Neural progenitor cell (in vitro differentiated cells): ENCODE results near the gene CLDN20. TPM values are rescaled to one million over a fixed set of nuclear protein-coding genes. Genes with fewer than 3 reads are reported as not detected.

Experiments used
- DNase-seq: peaks from one replicate; pipeline ENCODE4 v3.0.0-alpha.2; 2016; ENCODE audit warnings: low spot score
- H2AFZ ChIP-seq: fragments of 200-600 bp; sonication (generic); replicated peaks from 2 replicates; pipeline ENCODE4 v1.6.1; 2016; ENCODE audit warnings: antibody characterized with exemption
- H3F3A ChIP-seq: fragments of 200-600 bp; sonication (generic); 2 replicates; pipeline ENCODE4 v1.6.1; 2016; ENCODE audit warnings: antibody characterized with exemption, low read depth
- H3K27ac ChIP-seq: fragments of 200-600 bp; sonication (generic); 2 replicates; pipeline ENCODE4 v1.5.1; 2016; ENCODE audit warnings: mild to moderate bottlenecking
- H3K27me3 ChIP-seq: fragments of 200-600 bp; sonication (generic); 2 replicates; pipeline ENCODE4 v1.6.1; 2016; ENCODE audit warnings: mild to moderate bottlenecking, moderate library complexity
- H3K36me3 ChIP-seq: fragments of 200-600 bp; sonication (generic); 2 replicates; pipeline ENCODE4 v1.5.1; 2016
- H3K4me1 ChIP-seq: fragments of 200-600 bp; sonication (generic); 2 replicates; pipeline ENCODE4 v1.6.1; 2016; ENCODE audit warnings: mixed run types
- H3K4me2 ChIP-seq: fragments of 200-600 bp; sonication (generic); 2 replicates; pipeline ENCODE4 v1.6.1; 2016
- H3K4me3 ChIP-seq: fragments of 200-600 bp; sonication (generic); 2 replicates; pipeline ENCODE4 v1.5.1; 2016
- H3K79me2 ChIP-seq: fragments of 200-600 bp; sonication (generic); 2 replicates; pipeline ENCODE4 v1.6.1; 2016; ENCODE audit warnings: low read depth
- H3K9ac ChIP-seq: fragments of 200-600 bp; sonication (generic); 2 replicates; pipeline ENCODE4 v1.6.1; 2016
- H3K9me3 ChIP-seq: fragments of 200-600 bp; sonication (generic); 2 replicates; pipeline ENCODE4 v1.5.1; 2016; ENCODE audit warnings: low read depth
- H4K20me1 ChIP-seq: fragments of 200-600 bp; sonication (generic); 2 replicates; pipeline ENCODE4 v1.6.1; 2016; ENCODE audit warnings: low read depth
- H3K27ac Mint-ChIP-seq: 3 replicates; pipeline ENCODE4 v1.8.0; 2021; ENCODE audit warnings: mixed read lengths
- H3K27me3 Mint-ChIP-seq: 2 replicates; pipeline ENCODE4 v1.8.0; 2022; ENCODE audit warnings: low read depth, mild to moderate bottlenecking, inconsistent platforms, moderate library complexity, mixed read lengths; ENCODE audit not compliant: insufficient read depth
- H3K36me3 Mint-ChIP-seq: 3 replicates; pipeline ENCODE4 v1.8.0; 2021; ENCODE audit warnings: mixed read lengths
- H3K4me1 Mint-ChIP-seq: 3 replicates; pipeline ENCODE4 v1.8.0; 2021; ENCODE audit warnings: mixed read lengths
- H3K4me3 Mint-ChIP-seq: 3 replicates; pipeline ENCODE4 v1.8.0; 2021; ENCODE audit warnings: mild to moderate bottlenecking, moderate library complexity, mixed read lengths
- H3K9me3 Mint-ChIP-seq: 3 replicates; pipeline ENCODE4 v1.8.0; 2020; ENCODE audit warnings: mixed read lengths
- EZH2 ChIP-seq: fragments of 200-600 bp; sonication (generic); IDR thresholded peaks from 2 replicates; pipeline ENCODE4 v1.6.1; 2017; ENCODE audit warnings: antibody characterized with exemption, mild to moderate bottlenecking, moderate library complexity
- EZH2phosphoT487 ChIP-seq: fragments of 200-600 bp; sonication (generic); IDR thresholded peaks from 2 replicates; pipeline ENCODE4 v1.6.1; 2017; ENCODE audit warnings: antibody characterized with exemption
- total RNA-seq: library from RNA; depleted of rRNA; stranded (reverse); fragments of >200 nt; gene quantifications from 2 replicates; pipeline ENCODE4 v1.2.3, GENCODE V29; 2015; ENCODE audit warnings: low replicate concordance
- TF ChIP-seq, protein P1 (sequence below): fragments of 200-600 bp; sonication (generic); IDR thresholded peaks from 2 replicates; pipeline ENCODE4 v1.5.1; 2017; ENCODE audit warnings: antibody characterized with exemption, mild to moderate bottlenecking

Gene CLDN20
- total RNA-seq, 1 donor from 2014 or later, result not detected

DNA sequence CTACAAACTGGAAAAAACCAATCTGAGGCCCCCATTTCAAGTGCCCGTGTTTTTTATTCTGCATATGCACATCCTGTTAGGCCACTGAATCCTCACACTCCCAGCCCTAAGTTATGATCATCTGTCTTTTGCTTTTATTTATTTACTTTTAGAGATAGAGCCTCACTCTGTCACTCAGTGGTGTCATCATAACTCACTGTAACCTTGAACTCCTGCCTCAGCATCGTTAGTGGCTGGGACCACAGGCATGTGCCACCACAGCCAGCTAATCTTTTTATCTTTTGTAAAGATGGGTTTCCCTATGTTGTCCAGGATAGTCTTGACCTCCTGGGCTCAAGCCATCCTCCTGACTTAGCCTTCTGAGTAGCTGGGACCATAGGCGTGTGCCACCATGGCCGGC lies 29.6 kb upstream of the CLDN20 start:
- Mint-ChIP-seq H3K4me3 (no peak overlapping the region), H3K27ac (no peak overlapping the region), H3K4me1 (no peaks in the 10 kb centered on the region), H3K27me3 (peaks cover 7% of the 10 kb centered on the region), H3K36me3 (peaks cover 48% of the 10 kb centered on the region), H3K9me3 (peaks cover 25% of the 10 kb centered on the region)
- no peaks in the 10 kb centered on the region for H3K27me3 ChIP-seq
- H3K9ac ChIP-seq, result no peak overlapping the region
- H3K9me3 ChIP-seq, result no peaks in the 10 kb centered on the region
- H3F3A ChIP-seq, result peaks cover 4% of the 10 kb centered on the region
- no peak overlapping the region for H3K4me2 ChIP-seq
- no peaks in the 10 kb centered on the region for H4K20me1 ChIP-seq
- TF ChIP-seq EZH2 (no peak), EZH2phosphoT487 (no peak)
- TF ChIP-seq, protein P1, sequence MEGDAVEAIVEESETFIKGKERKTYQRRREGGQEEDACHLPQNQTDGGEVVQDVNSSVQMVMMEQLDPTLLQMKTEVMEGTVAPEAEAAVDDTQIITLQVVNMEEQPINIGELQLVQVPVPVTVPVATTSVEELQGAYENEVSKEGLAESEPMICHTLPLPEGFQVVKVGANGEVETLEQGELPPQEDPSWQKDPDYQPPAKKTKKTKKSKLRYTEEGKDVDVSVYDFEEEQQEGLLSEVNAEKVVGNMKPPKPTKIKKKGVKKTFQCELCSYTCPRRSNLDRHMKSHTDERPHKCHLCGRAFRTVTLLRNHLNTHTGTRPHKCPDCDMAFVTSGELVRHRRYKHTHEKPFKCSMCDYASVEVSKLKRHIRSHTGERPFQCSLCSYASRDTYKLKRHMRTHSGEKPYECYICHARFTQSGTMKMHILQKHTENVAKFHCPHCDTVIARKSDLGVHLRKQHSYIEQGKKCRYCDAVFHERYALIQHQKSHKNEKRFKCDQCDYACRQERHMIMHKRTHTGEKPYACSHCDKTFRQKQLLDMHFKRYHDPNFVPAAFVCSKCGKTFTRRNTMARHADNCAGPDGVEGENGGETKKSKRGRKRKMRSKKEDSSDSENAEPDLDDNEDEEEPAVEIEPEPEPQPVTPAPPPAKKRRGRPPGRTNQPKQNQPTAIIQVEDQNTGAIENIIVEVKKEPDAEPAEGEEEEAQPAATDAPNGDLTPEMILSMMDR, result no peak
- DNase-seq, result no peak
- no peaks in the 10 kb centered on the region for H3K36me3 ChIP-seq
- no peak overlapping the region for H2AFZ ChIP-seq
- H3K4me1 ChIP-seq, result peaks cover 4% of the 10 kb centered on the region
- no peak overlapping the region for H3K4me3 ChIP-seq
- no peak overlapping the region for H3K27ac ChIP-seq
- no peaks in the 10 kb centered on the region for H3K79me2 ChIP-seq

DNA sequence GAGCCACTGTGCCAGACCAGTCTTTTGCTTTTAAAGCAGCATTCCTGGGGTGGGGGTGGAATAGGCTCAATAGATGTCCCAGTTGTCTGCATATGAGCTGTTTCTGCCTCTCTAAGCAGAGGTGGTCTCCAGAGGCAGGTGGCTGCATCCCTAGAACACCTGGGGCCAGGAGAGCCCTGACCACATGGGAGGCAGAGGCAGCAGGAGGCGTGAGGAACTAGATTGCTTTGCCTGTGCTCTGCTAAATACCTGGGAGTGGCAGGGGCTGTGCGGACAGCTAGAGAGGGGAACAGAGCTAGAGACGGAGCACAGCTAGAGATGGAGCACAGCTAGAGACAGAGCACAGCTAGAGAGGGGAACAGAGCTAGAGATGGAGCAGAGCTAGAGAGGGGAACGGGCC lies 29.1 kb upstream of the CLDN20 start:
- Histone ChIP-seq H2AFZ (no peak overlapping the region), H3K4me3 (no peak overlapping the region), H3K36me3 (no peaks in the 10 kb centered on the region), H3K27me3 (no peaks in the 10 kb centered on the region), H3K9me3 (no peaks in the 10 kb centered on the region), H3K9ac (no peak overlapping the region), H4K20me1 (no peaks in the 10 kb centered on the region), H3F3A (peaks cover 4% of the 10 kb centered on the region), H3K79me2 (no peaks in the 10 kb centered on the region), H3K27ac (no peak overlapping the region), H3K4me2 (no peak overlapping the region), H3K4me1 (peaks cover 4% of the 10 kb centered on the region)
- H3K4me1 Mint-ChIP-seq, result no peaks in the 10 kb centered on the region
- H3K27me3 Mint-ChIP-seq, result peaks cover 7% of the 10 kb centered on the region
- H3K27ac Mint-ChIP-seq, result no peak overlapping the region
- peaks cover 26% of the 10 kb centered on the region for H3K9me3 Mint-ChIP-seq
- no peak for TF ChIP-seq EZH2phosphoT487
- TF ChIP-seq, protein P1, result no peak
- TF ChIP-seq EZH2, result no peak
- H3K4me3 Mint-ChIP-seq, result peak overlapping the region; percentile 41
- DNase-seq, result peak; percentile 20
- H3K36me3 Mint-ChIP-seq, result peaks cover 48% of the 10 kb centered on the region

DNA sequence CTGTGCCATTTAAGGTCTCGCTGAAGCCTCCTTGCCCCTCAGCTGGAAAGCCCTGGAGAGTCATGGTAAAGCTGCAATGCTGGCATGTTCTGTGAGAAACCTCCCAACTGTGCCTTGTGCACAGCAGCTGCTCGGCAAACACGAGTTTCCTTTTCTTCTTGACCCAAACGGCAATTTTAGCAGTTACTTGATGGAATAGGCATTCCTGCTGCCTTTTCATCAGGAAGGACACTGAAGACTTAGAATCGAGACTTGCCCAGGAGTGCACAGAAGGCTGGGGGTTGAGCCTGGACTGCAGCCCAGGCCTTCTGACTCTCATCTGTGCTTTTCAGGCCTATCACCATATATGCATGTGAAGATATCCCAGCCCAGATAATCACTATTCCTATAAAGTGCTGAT lies 28.7 kb upstream of the CLDN20 start:
- peaks cover 49% of the 10 kb centered on the region for H3K36me3 Mint-ChIP-seq

More for the DNA sequence above, 28.7 kb upstream of the CLDN20 start:
- Mint-ChIP-seq H3K27me3 (peaks cover 7% of the 10 kb centered on the region), H3K9me3 (peaks cover 28% of the 10 kb centered on the region), H3K4me1 (no peaks in the 10 kb centered on the region), H3K27ac (no peak overlapping the region), H3K4me3 (no peak overlapping the region)
- Histone ChIP-seq H3K4me1 (peaks cover 4% of the 10 kb centered on the region), H3K27me3 (no peaks in the 10 kb centered on the region), H2AFZ (no peak overlapping the region), H3K27ac (no peak overlapping the region), H3K36me3 (no peaks in the 10 kb centered on the region), H3F3A (peaks cover 4% of the 10 kb centered on the region), H4K20me1 (no peaks in the 10 kb centered on the region), H3K4me3 (no peak overlapping the region), H3K4me2 (no peak overlapping the region), H3K9ac (no peak overlapping the region), H3K79me2 (no peaks in the 10 kb centered on the region), H3K9me3 (no peaks in the 10 kb centered on the region)
- no peak for DNase-seq
- TF ChIP-seq EZH2phosphoT487, result no peak
- TF ChIP-seq EZH2, result no peak
- TF ChIP-seq, protein P1, result no peak
